Naive thymus-derived CD4-positive, alpha-beta T cell (primary cell): ENCODE results near the gene RRM2. TPM values are rescaled to one million over a fixed set of nuclear protein-coding genes. Genes with fewer than 3 reads are reported as not detected.
A peak's percentile ranks its signal among the peaks of the same experiment; 100 is the strongest.

Experiments
- ATAC-seq: fragments of 150-1000 bp; cut with Tn5 transposase; 2 replicates; pipeline ENCODE4 v1.10.0; 2021; ENCODE audit warnings: mild to moderate bottlenecking, moderate library complexity
- CTCF ChIA-PET: fragments of 350-600 bp; sonication (Branson Sonifier 250); formaldehyde crosslinking; loops from one replicate; lab custom pipeline; 2021; ENCODE audit warnings: antibody characterized with exemption; lab: Charles Lee
- POLR2A ChIA-PET: fragments of 350-600 bp; sonication (Branson Sonifier 250); formaldehyde crosslinking; loops from one replicate; lab custom pipeline; 2021; ENCODE audit warnings: antibody characterized with exemption, inconsistent platforms; lab: Charles Lee
- DNase-seq, 9 donors: peaks; one replicate each; pipeline versions ENCODE4 v3.0.0 to v3.0.0-alpha.2; 2020 to 2022; ENCODE audit warnings: mixed read lengths in 1 of 9
- H3K27ac ChIP-seq: one replicate; pipeline ENCODE4 v1.7.0; 2013; ENCODE audit warnings: mild to moderate bottlenecking, low read depth, low read length, moderate library complexity
- H3K27me3 ChIP-seq, 2 donors: one replicate each; pipeline ENCODE4 v1.7.0; 2013; ENCODE audit warnings: low read length in 2 of 2, mild to moderate bottlenecking in 2 of 2, moderate library complexity in 2 of 2; ENCODE audit not compliant: control insufficient read depth in 2 of 2, insufficient read depth in 2 of 2
- H3K36me3 ChIP-seq, 3 experiments: 1 replicate in 2 of 3; 2 replicates in 1 of 3; pipeline ENCODE4 v1.7.0; 2013; ENCODE audit warnings: low read length in 3 of 3, mild to moderate bottlenecking in 3 of 3, moderate library complexity in 1 of 3; ENCODE audit not compliant: insufficient read depth in 3 of 3, control insufficient read depth in 2 of 3
- H3K4me1 ChIP-seq, 2 donors: one replicate each; pipeline ENCODE4 v1.7.0; 2013; ENCODE audit warnings: low read length in 2 of 2, mild to moderate bottlenecking in 2 of 2, moderate library complexity in 1 of 2; ENCODE audit not compliant: control insufficient read depth in 2 of 2, insufficient read depth in 2 of 2
- H3K4me3 ChIP-seq: 2 replicates; pipeline ENCODE4 v1.7.0; 2013; ENCODE audit warnings: mild to moderate bottlenecking, low read length
- H3K9me3 ChIP-seq, 3 experiments: 1 replicate in 2 of 3; 2 replicates in 1 of 3; pipeline ENCODE4 v1.7.0; 2013; ENCODE audit warnings: low read length in 3 of 3; ENCODE audit not compliant: control insufficient read depth in 2 of 3
- H3K27ac Mint-ChIP-seq, 9 donors: one replicate each; pipeline ENCODE4 v1.8.0; 2020 to 2022; ENCODE audit warnings: mixed read lengths in 9 of 9, mild to moderate bottlenecking in 8 of 9, moderate library complexity in 5 of 9, inconsistent platforms in 2 of 9
- H3K27me3 Mint-ChIP-seq, 5 donors: one replicate each; pipeline ENCODE4 v1.8.0; 2021 to 2022; ENCODE audit warnings: mixed read lengths in 5 of 5, mild to moderate bottlenecking in 1 of 5
- H3K36me3 Mint-ChIP-seq, 5 donors: one replicate each; pipeline ENCODE4 v1.8.0; 2020 to 2022; ENCODE audit warnings: mixed read lengths in 5 of 5, mild to moderate bottlenecking in 3 of 5, inconsistent platforms in 1 of 5
- H3K4me1 Mint-ChIP-seq, 7 donors: one replicate each; pipeline ENCODE4 v1.8.0; 2020 to 2022; ENCODE audit warnings: mixed read lengths in 7 of 7, mild to moderate bottlenecking in 3 of 7, inconsistent platforms in 1 of 7
- H3K4me3 Mint-ChIP-seq, 10 donors: one replicate each; pipeline ENCODE4 v1.8.0; 2020 to 2022; ENCODE audit warnings: mild to moderate bottlenecking in 10 of 10, mixed read lengths in 10 of 10, moderate library complexity in 6 of 10, inconsistent platforms in 2 of 10
- H3K9me3 Mint-ChIP-seq, 11 donors: one replicate each; pipeline ENCODE4 v1.8.0; 2020 to 2022; ENCODE audit warnings: mixed read lengths in 11 of 11, mild to moderate bottlenecking in 4 of 11, inconsistent platforms in 1 of 11, moderate library complexity in 1 of 11
- intact Hi-C, 2 donors: fragments of 100-400 bp; cut with micrococcal nuclease; formaldehyde crosslinking; loops; one replicate each; pipeline ENCODE4 v1.15.1; 2023
- polyA plus RNA-seq, 2 donors: library from polyadenylated mRNA; unstranded; fragments of 300-500 nt; fragmentation: Illumina TruSeq; gene quantifications; one replicate each; pipeline ENCODE4 v1.2.3, GENCODE V29; 2021
- total RNA-seq, 6 experiments: library from RNA in 5 of 6; stranded (reverse) in 5 of 6; gene quantifications; 1 replicate in 5 of 6; 2 replicates in 1 of 6; pipeline ENCODE4 v1.2.3 and lab custom pipeline; 2021 to 2026

RRM2 gene
- total and polyA plus RNA-seq, 7 experiments from 2014 or later, result 0.13 to 330 (median 0.51) TPM; not detected in 2

- H3K27ac ChIP-seq, result no peak overlapping the region
- Mint-ChIP-seq H3K36me3 (peaks cover 0 to 7% (median 0%) of the 10 kb centered on the region in 5 donors), H3K27ac (no peak overlapping the region), H3K4me3 (no peak overlapping the region), H3K9me3 (peaks cover 0 to 1% (median 0%) of the 10 kb centered on the region in 11 donors), H3K27me3 (no peaks in the 10 kb centered on the region), H3K4me1 (peaks cover 0 to 10% (median under 1%) of the 10 kb centered on the region in 7 donors)
- H3K36me3 ChIP-seq, result no peaks in the 10 kb centered on the region
- ChIA-PET POLR2A (no interaction called here), CTCF (interaction anchor here (0.8 kb wide), 1 partner anchor 181 kb away, joined by 5 read pairs; no protein-coding TSS in a partner anchor)
- no peak for DNase-seq
- intact Hi-C loops, result no loop called here
- H3K4me3 ChIP-seq, result no peak overlapping the region
- no peaks in the 10 kb centered on the region for H3K9me3 ChIP-seq
- no peak for ATAC-seq
- no peaks in the 10 kb centered on the region for H3K4me1 ChIP-seq
- no peaks in the 10 kb centered on the region for H3K27me3 ChIP-seq
These were observed 42.7 kb downstream of the RRM2 start for GRCh38 chr2:10165282-10165681.

DNA sequence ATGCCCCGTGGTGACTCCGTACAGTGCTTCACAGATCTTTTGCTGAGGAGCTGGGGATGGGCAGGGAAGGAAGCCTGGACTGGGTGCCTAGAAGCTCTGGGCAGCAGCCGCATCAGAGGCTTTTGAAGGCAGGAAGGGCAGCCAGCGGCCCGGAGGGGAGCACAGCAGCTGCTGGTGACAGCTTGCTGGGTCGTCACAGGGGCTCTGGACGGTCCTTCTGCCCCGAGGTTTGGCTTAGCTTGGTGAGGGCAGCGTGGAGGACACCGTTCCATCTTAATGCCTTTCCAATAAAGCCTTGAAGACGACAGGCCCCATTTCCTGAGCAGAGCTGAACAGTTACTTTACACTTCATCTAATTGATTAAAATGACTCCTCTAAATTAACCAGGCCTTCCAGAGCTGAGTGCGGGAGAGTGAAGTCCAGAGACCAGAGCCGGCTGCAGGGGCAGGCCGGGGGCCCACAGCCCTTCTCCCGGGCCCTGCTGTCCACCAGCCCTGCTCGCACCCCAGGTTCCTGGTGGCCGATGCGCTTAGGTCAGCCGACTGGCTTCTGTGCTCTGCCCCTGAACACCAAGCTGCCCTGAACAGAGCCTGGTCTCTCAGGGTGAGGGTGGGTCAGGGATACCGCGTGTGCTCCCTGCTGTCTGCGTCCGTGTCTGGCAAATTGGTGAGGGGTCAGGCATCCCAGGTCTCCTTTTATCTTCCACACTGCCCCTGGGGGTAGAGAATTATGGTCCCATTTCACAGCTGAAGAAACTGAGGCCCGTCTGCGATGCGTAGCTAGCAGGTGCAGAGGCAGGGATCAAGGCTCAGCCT lies 43.5 kb downstream of the RRM2 start:
- no peak overlapping the region for H3K4me3 Mint-ChIP-seq
- ATAC-seq (no peak), DNase-seq (no peak)
- Histone ChIP-seq H3K9me3 (no peaks in the 10 kb centered on the region), H3K27me3 (no peaks in the 10 kb centered on the region), H3K27ac (no peak overlapping the region), H3K4me1 (no peaks in the 10 kb centered on the region), H3K36me3 (no peaks in the 10 kb centered on the region), H3K4me3 (no peak overlapping the region)
- CTCF ChIA-PET, result interaction anchor here (0.5 to 0.8 kb wide), 2 partner anchors 182 to 327 kb away, joined by 3 to 5 read pairs; no protein-coding TSS in a partner anchor
- H3K9me3 Mint-ChIP-seq, result peaks cover 0 to 1% (median 0%) of the 10 kb centered on the region in 11 donors
- no peak overlapping the region for H3K27ac Mint-ChIP-seq
- POLR2A ChIA-PET, result interaction anchor here (0.6 kb wide), 1 partner anchor 166 kb away, joined by 4 read pairs; no protein-coding TSS in a partner anchor
- peaks cover 0 to 7% (median 0%) of the 10 kb centered on the region in 5 donors for H3K36me3 Mint-ChIP-seq
- peaks cover 0 to 10% (median 0%) of the 10 kb centered on the region in 7 donors for H3K4me1 Mint-ChIP-seq
- intact Hi-C loops, result no loop called here
- no peaks in the 10 kb centered on the region for H3K27me3 Mint-ChIP-seq

GRCh38 chr2:10166676-10167292 lies 44.2 kb downstream of the RRM2 start:
- no peak for DNase-seq
- POLR2A ChIA-PET, result interaction anchor here (0.6 kb wide), 1 partner anchor 166 kb away, joined by 4 read pairs; no protein-coding TSS in a partner anchor
- Histone ChIP-seq H3K4me1 (no peaks in the 10 kb centered on the region), H3K27ac (no peak overlapping the region), H3K36me3 (no peaks in the 10 kb centered on the region), H3K4me3 (no peak overlapping the region), H3K27me3 (no peaks in the 10 kb centered on the region), H3K9me3 (no peaks in the 10 kb centered on the region)
- H3K27ac Mint-ChIP-seq, result no peak overlapping the region
- peaks cover 0 to 10% (median 0%) of the 10 kb centered on the region in 7 donors for H3K4me1 Mint-ChIP-seq
- H3K36me3 Mint-ChIP-seq, result peaks cover 0 to 7% (median 0%) of the 10 kb centered on the region in 5 donors
- intact Hi-C loops, result no loop called here
- ATAC-seq, result no peak
- no peaks in the 10 kb centered on the region for H3K27me3 Mint-ChIP-seq
- H3K4me3 Mint-ChIP-seq, result no peak overlapping the region
- CTCF ChIA-PET, result no interaction called here
- H3K9me3 Mint-ChIP-seq, result peaks cover 0 to 1% (median 0%) of the 10 kb centered on the region in 11 donors

DNA sequence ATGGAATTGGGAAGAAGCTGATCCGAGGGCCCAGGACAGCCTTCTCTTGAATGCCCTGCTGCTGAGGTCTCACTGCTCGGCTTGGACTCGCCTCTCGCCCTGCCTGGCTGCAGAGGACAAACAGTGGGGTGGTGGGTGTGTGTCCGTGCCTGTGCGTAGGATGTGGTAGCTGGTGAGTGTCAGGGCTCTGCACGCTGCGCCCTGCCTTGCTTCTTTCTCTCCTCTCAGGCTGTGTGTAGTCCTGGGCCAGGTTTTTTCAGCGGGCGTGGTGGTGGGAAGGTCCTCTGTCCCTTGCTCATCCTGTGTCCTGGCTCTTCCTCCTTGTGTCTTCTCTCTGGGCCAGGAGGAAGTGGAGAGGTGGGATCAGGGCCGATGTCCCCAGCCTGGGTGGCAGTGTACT lies 44.8 kb downstream of the RRM2 start:
- Mint-ChIP-seq H3K36me3 (peaks cover 0 to 11% (median 0%) of the 10 kb centered on the region in 5 donors), H3K27ac (no peak overlapping the region), H3K4me3 (no peak overlapping the region), H3K4me1 (peaks cover 0 to 10% (median 0%) of the 10 kb centered on the region in 7 donors), H3K9me3 (peaks cover 0 to 1% (median 0%) of the 10 kb centered on the region in 11 donors), H3K27me3 (no peaks in the 10 kb centered on the region)
- DNase-seq, result no peak
- no peak overlapping the region for H3K4me3 ChIP-seq
- H3K27me3 ChIP-seq, result no peaks in the 10 kb centered on the region
- H3K9me3 ChIP-seq, result no peaks in the 10 kb centered on the region
- ChIA-PET POLR2A (no interaction called here), CTCF (no interaction called here)
- H3K4me1 ChIP-seq, result no peaks in the 10 kb centered on the region
- H3K27ac ChIP-seq, result no peak overlapping the region
- no peak for ATAC-seq
- H3K36me3 ChIP-seq, result no peaks in the 10 kb centered on the region
- intact Hi-C loops, result no loop called here

DNA sequence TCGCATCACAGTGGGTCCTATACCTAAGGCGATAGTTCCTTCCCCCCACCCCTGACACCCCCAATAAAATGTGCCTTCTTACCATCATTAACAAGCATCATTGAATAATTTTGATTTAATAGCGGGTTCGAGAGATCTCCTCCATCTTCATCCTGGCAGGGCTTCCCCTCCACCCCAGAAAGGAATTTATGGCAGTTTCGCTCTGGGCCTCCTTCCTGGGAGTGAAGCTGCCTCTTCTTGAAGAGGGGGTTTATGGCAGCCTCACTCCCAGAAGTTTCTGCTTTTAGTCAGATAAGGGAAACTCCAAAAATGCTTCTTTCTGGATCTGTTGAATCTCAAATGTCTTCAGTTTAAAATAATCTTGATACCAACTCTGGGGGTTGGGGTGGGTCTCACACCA lies 45.7 kb downstream of the RRM2 start:
- Histone ChIP-seq H3K36me3 (no peaks in the 10 kb centered on the region), H3K4me1 (no peaks in the 10 kb centered on the region), H3K27ac (no peak overlapping the region), H3K4me3 (no peak overlapping the region), H3K27me3 (no peaks in the 10 kb centered on the region), H3K9me3 (no peaks in the 10 kb centered on the region)
- Mint-ChIP-seq H3K4me1 (peaks cover 0 to 7% (median 0%) of the 10 kb centered on the region in 7 donors), H3K36me3 (peaks cover 0 to 11% (median 0%) of the 10 kb centered on the region in 5 donors), H3K27ac (peak overlapping the region in 1 of 9 donors; percentile 15), H3K4me3 (no peak overlapping the region), H3K27me3 (no peaks in the 10 kb centered on the region), H3K9me3 (peaks cover 0 to 2% (median 0%) of the 10 kb centered on the region in 11 donors)
- ChIA-PET CTCF (no interaction called here), POLR2A (no interaction called here)
- ATAC-seq (no peak), DNase-seq (no peak)
- intact Hi-C loops, result no loop called here

DNA sequence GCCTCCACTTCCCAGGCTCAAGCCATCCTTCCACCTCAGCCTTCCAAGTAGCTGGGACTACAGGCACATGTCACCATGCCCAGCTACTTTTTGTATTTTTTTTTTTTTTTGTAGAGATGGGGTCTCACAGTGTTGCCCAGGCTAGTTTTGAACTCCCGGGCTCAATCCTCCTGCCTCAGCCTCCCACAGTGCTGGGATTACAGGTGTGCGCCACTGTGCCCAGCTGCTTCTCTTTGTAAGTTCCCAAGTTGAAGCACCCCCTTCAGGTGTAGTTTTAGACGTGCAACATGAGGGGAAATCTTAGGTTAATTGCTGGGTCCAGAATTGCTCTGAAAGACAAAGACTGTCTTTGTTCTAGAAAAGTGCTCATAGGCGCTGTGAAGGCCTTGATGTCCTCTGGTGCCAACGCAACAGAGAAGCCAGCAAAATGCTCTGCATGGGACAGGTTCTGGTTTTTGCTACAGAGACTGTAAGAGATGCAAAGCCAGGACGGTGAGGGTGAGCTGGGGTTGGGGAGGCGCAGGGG lies 46.6 kb downstream of the RRM2 start:
- Mint-ChIP-seq H3K27me3 (no peaks in the 10 kb centered on the region), H3K36me3 (peaks cover 0 to 8% (median 0%) of the 10 kb centered on the region in 5 donors), H3K4me1 (peaks cover 0 to 3% (median 0%) of the 10 kb centered on the region in 7 donors), H3K9me3 (peaks cover 0 to 2% (median 0%) of the 10 kb centered on the region in 11 donors), H3K4me3 (no peak overlapping the region), H3K27ac (no peak overlapping the region)
- H3K36me3 ChIP-seq, result no peaks in the 10 kb centered on the region
- no peaks in the 10 kb centered on the region for H3K4me1 ChIP-seq
- ChIA-PET POLR2A (no interaction called here), CTCF (no interaction called here)
- no peak overlapping the region for H3K27ac ChIP-seq
- DNase-seq, result no peak
- H3K9me3 ChIP-seq, result no peaks in the 10 kb centered on the region
- intact Hi-C loops, result no loop called here
- no peak for ATAC-seq
- H3K4me3 ChIP-seq, result no peak overlapping the region
- no peaks in the 10 kb centered on the region for H3K27me3 ChIP-seq
